Measurements from ENCODE around the gene CDR2. TPM values are rescaled to one million over a fixed set of nuclear protein-coding genes. Genes with fewer than 3 reads are reported as not detected.

Gene CDR2
- total and polyA plus RNA-seq, 11 donors, result 3.7 to 12.4 (median 6.0) TPM

- peaks cover 0 to 33% (median 14%) of the 10 kb centered on the region in 12 donors for H3K4me1 ChIP-seq
- peak overlapping the region in 7 of 12 donors; percentile 26 to 94 (median 48) for H3K27ac ChIP-seq
- 3 to 7% (median 5%) methylated on average over 17 of the region's 17 CpGs for WGBS, 4 donors
- no peaks in the 10 kb centered on the region for H3K9me3 ChIP-seq
- peak overlapping the region; percentile 27 to 97 (median 78) for H3K4me3 ChIP-seq
- TF ChIP-seq POLR2A (IDR thresholded peaks at IDR 0.05) (no peak), CTCF (IDR thresholded peaks at IDR 0.05) (peak in 1 of 12 donors; percentile 7)
- no peaks in the 10 kb centered on the region for H3K27me3 ChIP-seq
- peak in 1 of 4 donors; percentile 2 for ATAC-seq
- DNase-seq, result no peak
- intact Hi-C loops (cut with DNase I), result loop anchor here in 9 of 10 donors (1.0 to 10.0 kb wide), 13 partner anchors 52 to 342 kb away; partner anchors contain the start of genes EEF2K (in 6 of the 9), PDZD9 (in 6 of the 9), MOSMO (in 4 of the 9) and UQCRC2 (in 2 of the 9)
- H3K36me3 ChIP-seq, result peaks cover 0 to 3% (median 0%) of the 10 kb centered on the region in 9 donors
Measured at GRCh38 chr16:22296225-22297113, 78.0 kb downstream of the CDR2 start.

Other genes starting within 250 kb of the CDR2 start
- gene SDR42E2, start 212.1 kb downstream of the CDR2 start, total RNA-seq, result not detected
- gene SDR42E2, start 212.1 kb downstream of the CDR2 start, polyA plus RNA-seq, result not detected
- gene EEF2K, start 168.3 kb downstream of the CDR2 start, total RNA-seq, result 10 to 100 TPM; 16.4 to 33.6 (median 24.6) TPM
- 1 to 10 TPM; 8.3 to 9.6 TPM for gene EEF2K, start 168.3 kb downstream of the CDR2 start, polyA plus RNA-seq
- gene POLR3E, start 77.2 kb downstream of the CDR2 start, total RNA-seq, result 10 to 100 TPM; 27.7 to 72.6 (median 31.3) TPM
- 10 to 100 TPM; 15.2 to 36.0 TPM for gene POLR3E, start 77.2 kb downstream of the CDR2 start, polyA plus RNA-seq
- 100 to 1,000 TPM in 1 of 9 donors, 10 to 100 TPM in 7, 1 to 10 TPM in 1; 7.5 to 149 (median 50.0) TPM for gene NPIPB5, start 136.3 kb upstream of the CDR2 start, total RNA-seq
- gene NPIPB5, start 136.3 kb upstream of the CDR2 start, polyA plus RNA-seq, result 10 to 100 TPM; 22.9 to 85.3 TPM

All from heart left ventricle (tissue), 16 donors.